Suprapubic skin (tissue), 4 donors: ENCODE measurements around the gene ITPA. TPM values are rescaled to one million over a fixed set of nuclear protein-coding genes. Genes with fewer than 3 reads are reported as not detected.

ENCODE experiments used
- DNase-seq, 2 donors: peaks; one replicate each; pipeline ENCODE4 v3.0.0-alpha.2; 2019; ENCODE audit warnings: low spot score in 2 of 2
- H3K27ac ChIP-seq: fragments of 200-600 bp; sonication (generic); one replicate; pipeline ENCODE4 v1.5.1; 2019
- H3K27me3 ChIP-seq: fragments of 200-600 bp; sonication (generic); one replicate; pipeline ENCODE4 v1.5.1; 2019
- H3K36me3 ChIP-seq: fragments of 200-600 bp; sonication (generic); one replicate; pipeline ENCODE4 v1.5.1; 2019
- H3K4me1 ChIP-seq: fragments of 200-600 bp; sonication (generic); one replicate; pipeline ENCODE4 v1.5.1; 2019
- H3K4me3 ChIP-seq: fragments of 200-600 bp; sonication (generic); one replicate; pipeline ENCODE4 v1.5.1; 2019; ENCODE audit warnings: mild to moderate bottlenecking
- H3K9me3 ChIP-seq: fragments of 200-600 bp; sonication (generic); one replicate; pipeline ENCODE4 v1.5.1; 2019
- EP300 ChIP-seq: sonication (generic); formaldehyde crosslinking; IDR thresholded peaks from one replicate; pipeline ENCODE4 v1.6.1; 2017; ENCODE audit warnings: antibody characterized with exemption
- POLR2A ChIP-seq, 2 donors: fragments of 450-650 bp; IDR thresholded peaks; one replicate each; pipeline ENCODE4 v1.6.1; 2017; ENCODE audit warnings: antibody characterized with exemption in 2 of 2, mild to moderate bottlenecking in 2 of 2, moderate library complexity in 2 of 2
- POLR2AphosphoS5 ChIP-seq, 3 donors: sonication (generic); formaldehyde crosslinking; IDR thresholded peaks; one replicate each; pipeline ENCODE4 v1.6.1; 2017; ENCODE audit warnings: antibody characterized with exemption in 3 of 3
- WGBS: methylation state at CpG from one replicate; pipeline ENCODE4 v1.1.5; 2018; 5-methylcytosine and 5-hydroxymethylcytosine counted together
- total RNA-seq, 4 donors: library from RNA; depleted of rRNA; stranded (reverse); fragments of >200 nt; gene quantifications; one replicate each; pipeline ENCODE4 v1.1.0, GENCODE V29; 2016
- TF ChIP-seq, protein P1 (sequence below), 2 donors: fragments of 200-600 bp in 1 of 2; fragments of 450-650 bp in 1 of 2; sonication (generic) in 1 of 2; IDR thresholded peaks; one replicate each; pipeline ENCODE4 v1.5.1; 2016 to 2019; ENCODE audit warnings: antibody characterized with exemption in 2 of 2, mild to moderate bottlenecking in 1 of 2, moderate library complexity in 1 of 2

The ITPA gene
- total RNA-seq, 4 donors from 2014 or later: 40.5 to 72.4 (median 53.6) TPM

DNA sequence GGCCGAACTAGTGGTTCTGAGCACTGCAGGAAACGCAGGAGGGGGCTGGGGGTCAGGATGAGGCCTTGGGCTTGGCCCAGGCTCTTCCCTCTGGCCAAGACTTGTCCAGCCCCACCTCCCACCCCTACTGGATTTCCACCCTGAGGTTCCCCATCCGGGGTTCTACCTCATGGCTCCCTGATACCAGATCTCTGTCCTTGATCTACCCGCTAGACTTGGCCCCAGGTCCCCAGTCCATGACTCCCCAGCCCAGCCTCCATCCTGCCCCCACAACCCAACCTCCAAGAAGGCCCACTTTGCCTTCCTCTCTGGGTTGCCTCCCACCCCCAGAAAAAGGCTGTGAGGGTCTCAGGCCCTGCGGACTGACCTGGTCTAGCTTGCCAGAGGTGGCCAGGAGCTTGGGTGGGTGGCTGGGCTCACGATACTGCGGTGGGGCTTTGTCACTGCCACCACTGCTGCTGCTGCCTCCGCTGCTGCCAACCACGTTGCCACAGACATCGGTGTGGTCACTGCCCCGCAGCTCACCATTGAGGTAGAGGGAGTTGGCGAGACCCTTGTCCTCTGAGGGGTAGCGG, 42.9 kb upstream of the ITPA start:
- 87% methylated on average over 6 of the region's 13 CpGs for WGBS
- Histone ChIP-seq H3K27ac (no peak overlapping the region), H3K9me3 (no peaks in the 10 kb centered on the region), H3K27me3 (peaks cover 15% of the 10 kb centered on the region), H3K36me3 (no peaks in the 10 kb centered on the region), H3K4me1 (peaks cover 17% of the 10 kb centered on the region), H3K4me3 (no peak overlapping the region)
- DNase-seq: no peak
- TF ChIP-seq EP300: no peak
- no peak for TF ChIP-seq POLR2AphosphoS5 (IDR thresholded peaks at IDR 0.05)
- TF ChIP-seq, protein P1, sequence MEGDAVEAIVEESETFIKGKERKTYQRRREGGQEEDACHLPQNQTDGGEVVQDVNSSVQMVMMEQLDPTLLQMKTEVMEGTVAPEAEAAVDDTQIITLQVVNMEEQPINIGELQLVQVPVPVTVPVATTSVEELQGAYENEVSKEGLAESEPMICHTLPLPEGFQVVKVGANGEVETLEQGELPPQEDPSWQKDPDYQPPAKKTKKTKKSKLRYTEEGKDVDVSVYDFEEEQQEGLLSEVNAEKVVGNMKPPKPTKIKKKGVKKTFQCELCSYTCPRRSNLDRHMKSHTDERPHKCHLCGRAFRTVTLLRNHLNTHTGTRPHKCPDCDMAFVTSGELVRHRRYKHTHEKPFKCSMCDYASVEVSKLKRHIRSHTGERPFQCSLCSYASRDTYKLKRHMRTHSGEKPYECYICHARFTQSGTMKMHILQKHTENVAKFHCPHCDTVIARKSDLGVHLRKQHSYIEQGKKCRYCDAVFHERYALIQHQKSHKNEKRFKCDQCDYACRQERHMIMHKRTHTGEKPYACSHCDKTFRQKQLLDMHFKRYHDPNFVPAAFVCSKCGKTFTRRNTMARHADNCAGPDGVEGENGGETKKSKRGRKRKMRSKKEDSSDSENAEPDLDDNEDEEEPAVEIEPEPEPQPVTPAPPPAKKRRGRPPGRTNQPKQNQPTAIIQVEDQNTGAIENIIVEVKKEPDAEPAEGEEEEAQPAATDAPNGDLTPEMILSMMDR (IDR thresholded peaks at IDR 0.05): no peak
- no peak for TF ChIP-seq POLR2A (IDR thresholded peaks at IDR 0.05)

DNA sequence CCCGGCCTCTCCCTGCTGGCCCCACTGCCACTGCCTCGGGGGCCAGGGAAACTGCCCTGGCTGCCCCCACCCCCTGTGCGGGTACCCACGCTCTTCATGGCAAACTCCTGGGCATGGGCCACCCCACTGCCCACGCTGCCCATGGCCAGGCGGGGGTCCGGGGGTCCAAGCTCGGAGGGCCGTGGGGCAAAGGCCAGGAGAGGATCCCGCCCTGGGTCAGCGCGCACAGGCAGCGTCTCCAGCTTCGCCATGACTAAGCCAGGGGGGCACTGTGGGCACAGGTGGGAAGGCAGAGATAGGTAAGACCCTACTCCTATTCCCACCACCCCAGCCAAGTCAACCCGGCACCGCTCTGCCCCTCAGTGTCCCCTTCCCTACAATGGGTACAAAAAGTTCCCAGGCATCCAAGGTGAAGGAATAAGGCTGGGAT, 42.4 kb upstream of the ITPA start:
- Histone ChIP-seq H3K4me3 (no peak overlapping the region), H3K36me3 (no peaks in the 10 kb centered on the region), H3K27ac (no peak overlapping the region), H3K9me3 (no peaks in the 10 kb centered on the region), H3K27me3 (peaks cover 15% of the 10 kb centered on the region), H3K4me1 (peaks cover 17% of the 10 kb centered on the region)
- TF ChIP-seq EP300 (no peak), POLR2A (IDR thresholded peaks at IDR 0.05) (no peak), POLR2AphosphoS5 (IDR thresholded peaks at IDR 0.05) (no peak)
- TF ChIP-seq, protein P1 (IDR thresholded peaks at IDR 0.05): no peak
- DNase-seq: no peak
- WGBS: 95% methylated on average over 2 of the region's 16 CpGs

DNA sequence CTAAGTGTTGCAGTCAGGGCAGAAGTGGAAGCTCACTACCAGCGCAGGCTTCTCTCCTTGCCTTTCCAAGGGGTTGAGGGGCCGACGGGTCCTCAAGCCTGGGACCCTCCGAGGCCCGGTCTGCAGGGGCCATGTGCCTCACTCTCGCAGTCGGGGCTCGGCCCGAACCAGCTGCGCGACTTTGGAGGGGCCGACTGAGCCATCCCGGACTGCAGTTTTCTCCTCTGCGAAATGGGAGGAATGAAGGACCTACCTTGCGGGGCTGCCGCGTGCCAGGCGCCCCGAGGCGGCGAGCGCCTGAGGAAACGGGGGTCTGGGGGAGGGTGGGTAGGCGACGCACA, 41.6 kb upstream of the ITPA start:
- TF ChIP-seq POLR2A (IDR thresholded peaks at IDR 0.05) (no peak), POLR2AphosphoS5 (IDR thresholded peaks at IDR 0.05) (no peak), EP300 (no peak)
- TF ChIP-seq, protein P1 (IDR thresholded peaks at IDR 0.05): no peak
- Histone ChIP-seq H3K4me3 (peak overlapping the region; percentile 18), H3K36me3 (no peaks in the 10 kb centered on the region), H3K27ac (no peak overlapping the region), H3K9me3 (no peaks in the 10 kb centered on the region), H3K4me1 (peaks cover 22% of the 10 kb centered on the region), H3K27me3 (peaks cover 15% of the 10 kb centered on the region)
- DNase-seq: no peak
- 32% methylated on average over 20 of the region's 25 CpGs for WGBS

DNA sequence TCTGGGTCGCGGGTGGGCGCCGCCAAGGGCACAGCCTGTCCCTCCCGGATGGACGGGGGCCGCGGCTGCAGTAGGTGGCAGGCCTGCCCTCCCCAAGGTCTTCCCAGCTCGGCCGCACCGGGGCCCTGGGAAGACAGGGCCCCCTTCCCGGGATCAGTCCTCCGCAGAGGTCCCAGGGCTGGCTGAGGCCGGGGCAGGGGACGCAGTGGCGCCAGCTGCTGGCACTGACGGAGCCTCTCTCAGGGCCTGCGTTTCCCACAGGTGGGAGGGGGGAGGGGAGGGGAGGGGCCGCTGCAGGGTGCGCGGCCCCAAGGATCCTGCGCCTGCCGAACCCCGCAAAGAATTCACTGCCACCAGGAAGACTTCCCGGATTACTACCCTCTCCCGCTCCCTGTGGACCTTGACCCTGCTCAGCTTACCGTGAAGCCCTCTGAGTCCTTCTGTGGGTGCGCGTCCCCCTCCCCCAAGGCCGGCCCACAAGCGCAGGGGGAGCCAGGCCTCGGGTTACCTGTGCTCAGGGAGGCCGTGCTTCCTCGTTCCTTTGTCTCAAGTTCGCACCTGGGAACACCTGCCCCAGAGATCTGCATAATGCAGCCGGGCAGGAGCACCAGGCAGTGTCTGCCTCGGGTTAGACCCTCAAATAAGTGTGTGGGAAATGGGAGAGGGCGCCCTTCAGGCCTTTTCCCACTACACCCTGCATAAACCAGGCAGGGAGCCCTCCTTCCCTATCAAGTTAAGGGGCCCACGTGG, 41.0 kb upstream of the ITPA start:
- peaks cover 15% of the 10 kb centered on the region for H3K27me3 ChIP-seq
- H3K36me3 ChIP-seq: no peaks in the 10 kb centered on the region
- DNase-seq: no peak
- peaks cover 26% of the 10 kb centered on the region for H3K4me1 ChIP-seq
- TF ChIP-seq, protein P1 (IDR thresholded peaks at IDR 0.05): no peak
- TF ChIP-seq POLR2AphosphoS5 (IDR thresholded peaks at IDR 0.05) (no peak), POLR2A (IDR thresholded peaks at IDR 0.05) (no peak), EP300 (no peak)
- no peak overlapping the region for H3K27ac ChIP-seq
- peak overlapping the region; percentile 18 for H3K4me3 ChIP-seq
- no peaks in the 10 kb centered on the region for H3K9me3 ChIP-seq
- WGBS: 49% methylated on average over 5 of the region's 39 CpGs

DNA sequence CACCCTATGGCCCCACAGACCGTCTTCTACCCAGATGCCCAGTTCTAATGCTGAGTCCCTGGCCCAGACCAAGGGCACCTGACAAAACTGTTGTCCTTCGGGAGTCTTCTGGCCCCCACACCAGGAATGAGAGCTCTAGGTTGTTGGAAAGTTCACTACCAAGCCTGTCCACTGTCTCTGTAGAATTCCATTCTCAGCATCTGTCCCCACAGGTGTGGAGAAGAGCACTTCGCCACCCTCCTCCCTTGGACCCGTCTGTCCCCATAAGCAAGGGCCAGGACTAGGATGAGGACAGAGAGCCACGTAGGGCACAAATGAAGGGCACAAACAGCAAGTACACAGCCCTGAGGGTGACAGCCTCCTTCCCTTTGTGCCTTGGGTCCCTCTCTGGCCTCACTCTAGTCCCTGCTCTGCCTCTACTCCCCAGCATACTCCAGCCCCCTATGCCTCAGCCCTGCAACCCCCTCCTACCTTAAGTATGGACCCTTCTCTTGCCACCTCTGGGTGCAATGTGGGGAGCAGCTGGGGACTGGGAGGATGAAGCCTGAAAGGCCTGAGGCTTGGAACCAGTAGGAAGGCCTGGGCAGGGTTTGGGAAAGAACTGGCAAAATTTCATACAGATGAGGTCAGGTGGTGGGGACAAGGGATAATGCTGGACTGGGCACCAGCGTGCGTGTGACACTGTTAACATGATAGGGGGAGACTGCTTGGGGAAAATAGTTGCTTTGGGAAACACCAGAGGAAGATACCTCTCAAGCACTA, 40.3 kb upstream of the ITPA start:
- Histone ChIP-seq H3K4me1 (peaks cover 31% of the 10 kb centered on the region), H3K9me3 (no peaks in the 10 kb centered on the region), H3K27me3 (peaks cover 19% of the 10 kb centered on the region), H3K4me3 (no peak overlapping the region), H3K36me3 (no peaks in the 10 kb centered on the region), H3K27ac (no peak overlapping the region)
- no peak for TF ChIP-seq POLR2A (IDR thresholded peaks at IDR 0.05)
- TF ChIP-seq POLR2AphosphoS5 (IDR thresholded peaks at IDR 0.05): no peak
- 84% methylated on average over 6 of the region's 7 CpGs for WGBS
- no peak for DNase-seq
